NCI-H2107 treated with DMSO at 0.1 percent for 48 hours (cell line): Measurements from ENCODE around the gene RBM38.
"Not testable (repeated sequence)": the region's sequence is repeated elsewhere in the genome, so short reads cannot be mapped to it uniquely, and the experiment has no call there.

ENCODE experiments used
- DNase-seq: peaks from one replicate; lab custom pipeline; 2025; ENCODE audit not compliant: unreplicated experiment; lab: John Stamatoyannopoulos, UW

RBM38 gene

DNA sequence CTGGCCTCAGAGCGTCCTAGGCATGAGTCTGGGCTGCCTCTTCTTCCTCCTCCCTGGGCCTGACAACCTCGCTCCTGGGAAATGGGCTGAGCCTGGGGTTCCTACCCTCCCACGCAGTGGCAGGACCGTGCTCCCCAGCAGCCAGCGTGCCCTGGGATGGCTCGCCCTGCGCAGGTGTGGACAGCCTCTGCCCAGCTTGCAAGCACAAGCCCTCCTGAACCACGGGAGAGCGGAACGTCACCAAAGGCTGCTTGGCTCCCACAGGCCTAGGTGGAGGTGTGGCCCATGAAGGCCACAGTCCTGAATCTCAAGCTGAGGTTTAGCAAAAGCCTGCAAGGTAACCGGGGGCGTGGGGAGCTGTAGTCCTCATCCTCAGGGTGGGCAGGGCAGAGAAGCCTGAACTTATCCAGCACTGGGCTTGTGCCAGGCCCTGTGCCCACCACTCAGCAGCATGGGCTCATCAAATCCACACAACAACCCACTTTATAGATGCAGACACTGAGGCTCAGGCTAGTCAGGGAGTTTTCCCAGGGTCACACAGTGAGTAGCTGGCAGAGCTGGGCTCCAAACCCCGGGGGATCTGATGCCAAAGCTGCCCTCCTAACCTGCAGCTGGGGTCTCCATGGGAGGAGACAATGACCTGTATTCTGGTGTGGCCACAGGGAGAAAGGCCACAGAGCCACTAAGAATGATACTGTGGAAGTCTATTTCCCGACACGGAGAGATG is 25.3 kb downstream of the RBM38 start:
- no peak for DNase-seq

- no peak for DNase-seq
Measured at GRCh38 chr20:57417051-57417689, 26.0 kb downstream of the RBM38 start.

GRCh38 chr20:57417830-57418780 is 26.9 kb downstream of the RBM38 start:
- DNase-seq = no peak

GRCh38 chr20:57419479-57419878 is 28.3 kb downstream of the RBM38 start:
- DNase-seq = not testable (repeated sequence)

DNA sequence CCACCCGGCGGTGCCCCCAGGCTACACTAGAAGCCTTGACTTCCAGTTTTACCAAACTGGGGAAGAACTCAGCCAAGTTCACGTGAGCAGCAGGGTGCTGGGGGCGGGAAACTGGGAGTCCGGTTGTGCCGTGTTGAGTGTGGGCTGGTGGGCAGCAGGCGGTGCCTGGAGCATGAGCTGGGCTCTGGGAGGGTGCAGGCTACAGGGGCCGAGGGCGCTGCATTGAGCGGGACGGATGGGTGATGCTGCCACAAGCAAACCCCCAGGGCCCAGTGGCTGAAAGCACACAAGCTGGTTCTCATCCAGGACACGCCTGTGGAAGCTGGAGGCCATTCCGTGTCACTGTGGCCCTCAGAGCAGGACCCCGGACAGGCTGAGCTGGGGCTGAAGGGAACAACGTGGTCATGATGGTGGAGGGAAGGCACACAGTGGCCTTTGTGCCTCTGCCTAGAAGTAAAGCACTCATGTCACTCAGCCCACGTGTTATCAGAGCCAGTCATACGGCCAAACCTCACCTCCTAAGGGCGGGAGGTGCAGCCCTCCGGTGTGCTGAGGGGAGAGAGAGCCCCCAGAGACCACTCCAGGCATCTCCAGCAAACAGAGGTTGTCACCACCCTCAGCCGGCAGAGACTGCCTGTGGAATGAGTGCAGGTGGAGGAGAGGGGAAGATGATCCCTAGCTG is 29.5 kb downstream of the RBM38 start:
- DNase-seq = no peak

GRCh38 chr20:57421253-57422220 is 30.3 kb downstream of the RBM38 start:
- no peak for DNase-seq

- no peak for DNase-seq
Measured at GRCh38 chr20:57422254-57422653, 31.1 kb downstream of the RBM38 start.

DNA sequence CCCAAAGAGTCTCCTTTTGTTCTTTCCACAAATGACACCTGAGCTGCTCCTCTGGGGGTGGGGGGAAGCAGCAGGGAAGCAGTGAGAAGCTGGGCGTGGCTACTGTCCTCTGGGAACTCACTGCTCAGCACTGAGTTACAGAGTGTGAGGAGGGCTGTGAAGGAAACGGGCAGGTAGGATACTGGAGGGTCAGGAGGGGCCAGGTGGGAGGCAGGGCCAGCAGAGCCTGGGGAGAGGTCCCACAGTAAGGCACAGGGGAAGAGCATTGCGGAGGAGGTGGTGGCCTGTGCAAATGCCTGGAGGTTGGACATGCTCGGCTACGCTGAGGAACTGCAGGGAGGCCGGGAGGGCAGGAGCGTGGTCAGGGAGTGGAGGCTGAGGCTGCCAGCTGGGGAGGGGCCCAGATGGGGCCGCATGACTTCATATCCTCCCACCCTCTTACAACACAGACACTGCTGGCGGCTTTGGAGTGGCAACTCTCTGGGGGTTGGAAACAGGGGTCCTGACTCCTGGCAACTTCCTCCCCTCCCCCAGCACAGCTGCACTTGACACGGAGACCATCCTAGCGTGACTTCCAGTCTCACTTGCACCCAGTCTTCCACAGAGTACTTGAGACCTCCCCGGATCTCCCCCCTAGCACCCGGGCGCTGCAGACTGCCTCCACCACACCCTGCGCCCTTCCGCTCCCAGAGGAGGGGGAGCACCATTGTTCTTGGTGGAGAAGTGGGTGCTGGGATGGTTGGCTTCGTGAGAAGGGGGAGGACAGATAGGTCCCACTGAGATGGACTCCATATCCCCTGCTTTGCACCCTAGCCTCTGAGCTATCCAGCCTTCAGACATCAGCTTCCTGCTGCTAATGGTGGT is 34.2 kb downstream of the RBM38 start:
- DNase-seq = peak; percentile 92

DNA sequence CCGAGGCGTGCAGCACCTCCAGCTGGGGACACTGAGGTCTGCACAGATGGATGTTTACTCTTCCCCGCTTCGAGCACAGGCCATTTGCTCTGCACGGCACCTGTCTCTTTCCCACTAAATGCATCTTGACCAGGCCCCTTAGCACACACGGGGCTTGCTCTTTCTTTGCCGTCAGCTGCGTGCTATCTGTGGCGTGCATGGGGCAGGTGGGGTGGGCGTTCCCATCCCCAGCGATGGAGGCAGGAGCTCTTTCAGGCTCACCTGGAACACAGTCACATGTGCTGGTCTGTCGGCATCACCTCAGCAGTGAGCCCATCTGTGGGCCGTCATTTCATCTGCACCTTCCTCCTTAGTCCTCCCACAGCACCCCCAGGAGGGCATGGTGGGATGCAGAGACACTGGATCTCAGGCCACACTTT is 35.1 kb downstream of the RBM38 start:
- peak; percentile 89 for DNase-seq

DNA sequence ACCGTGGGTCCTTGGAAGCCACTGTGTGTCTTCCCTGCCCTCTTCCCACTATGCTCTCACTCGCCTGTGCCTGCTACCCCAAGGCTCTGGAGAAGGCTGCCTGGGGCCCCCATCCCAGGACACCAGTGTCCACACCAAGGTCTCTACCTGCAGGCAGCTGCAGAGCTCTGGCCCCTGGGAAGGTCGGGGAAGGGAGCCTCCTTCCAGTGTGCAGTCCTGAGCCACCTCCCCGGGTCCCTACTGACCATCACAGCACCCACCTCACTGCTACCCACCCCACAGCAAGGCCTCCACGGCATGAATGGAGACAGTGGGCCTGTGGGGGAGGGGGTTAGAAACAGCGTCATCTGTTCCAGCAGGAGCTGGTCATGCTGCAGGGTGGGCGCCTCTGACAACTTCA is 35.6 kb downstream of the RBM38 start:
- DNase-seq = no peak

DNA sequence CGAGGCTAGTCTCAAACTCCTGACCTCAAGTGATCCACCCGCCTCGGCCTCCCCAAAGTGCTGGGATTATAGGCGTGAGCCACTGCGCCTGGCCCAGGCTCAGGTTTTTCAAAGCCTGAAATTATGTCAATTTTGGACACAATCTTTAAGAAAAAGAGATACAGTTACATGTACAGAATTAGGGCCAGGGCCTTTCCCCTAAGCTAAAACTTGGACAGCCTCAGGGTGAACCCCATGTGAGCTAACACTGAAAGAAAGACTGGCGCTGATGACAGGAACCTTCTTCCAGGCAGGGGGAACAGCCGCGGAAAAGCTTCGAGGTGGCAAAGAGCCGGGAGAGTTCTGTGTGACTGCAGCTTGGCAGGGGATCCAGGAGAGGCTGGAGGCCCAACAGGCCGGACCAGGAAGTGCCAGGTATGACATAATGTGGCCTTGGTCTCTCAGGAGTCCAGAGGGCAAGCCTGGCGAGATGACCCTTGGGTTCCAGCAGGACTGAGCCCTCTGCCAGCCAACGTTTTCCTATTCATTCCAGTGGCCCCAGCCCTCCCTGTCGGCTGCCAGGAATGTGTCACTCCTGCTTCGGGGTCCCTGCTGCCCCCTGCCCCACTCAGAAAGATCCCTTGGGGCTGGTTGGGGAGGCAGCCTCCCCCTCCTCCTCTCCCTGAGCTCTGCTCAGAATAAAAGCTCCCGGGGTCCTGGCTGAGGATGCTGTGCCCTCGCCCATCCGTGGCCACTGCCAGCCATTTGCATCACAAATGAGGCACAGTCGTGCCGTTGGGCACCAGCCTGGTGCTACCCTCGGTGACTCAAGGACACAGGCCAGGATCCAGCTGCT is 37.3 kb downstream of the RBM38 start:
- DNase-seq = no peak

GRCh38 chr20:57429159-57429496 is 37.9 kb downstream of the RBM38 start:
- no peak for DNase-seq

GRCh38 chr20:57429580-57430200 is 38.5 kb downstream of the RBM38 start:
- DNase-seq = no peak

GRCh38 chr20:57430201-57430596 is 39.0 kb downstream of the RBM38 start:
- not testable (repeated sequence) for DNase-seq

DNA sequence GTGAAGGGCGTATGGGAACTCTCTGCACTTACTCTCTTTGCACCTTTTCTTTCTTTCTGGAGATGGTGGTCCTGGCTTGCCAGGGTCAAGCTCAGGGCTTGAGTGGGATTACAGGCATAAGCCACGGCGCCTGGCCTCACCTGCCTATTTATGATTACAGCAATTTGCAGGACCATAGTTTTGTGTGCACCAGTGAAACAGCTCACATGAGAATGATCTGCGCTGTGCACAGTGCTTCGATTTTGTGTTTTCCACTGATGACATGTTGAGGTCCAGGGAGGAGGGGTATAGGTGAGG is 40.3 kb downstream of the RBM38 start:
- DNase-seq = no peak

DNA sequence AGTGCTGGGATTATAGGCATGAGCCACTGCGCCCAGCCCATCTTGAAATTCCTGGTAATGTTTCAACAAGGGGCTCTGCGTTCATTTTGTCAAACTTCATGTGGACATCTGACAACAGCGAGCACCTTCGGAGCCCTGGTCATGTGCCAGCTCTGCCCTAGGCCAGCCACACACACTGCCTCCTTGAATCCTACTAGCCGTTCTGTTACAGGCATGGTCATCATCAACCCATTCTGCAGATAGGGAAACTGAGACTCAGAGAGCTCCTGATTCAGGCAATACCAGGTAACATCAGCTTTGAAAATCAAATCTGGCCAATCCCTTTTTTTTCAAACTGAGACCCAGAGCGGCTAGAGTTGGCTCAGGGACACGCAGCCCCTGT is 41.3 kb downstream of the RBM38 start:
- no peak for DNase-seq

DNA sequence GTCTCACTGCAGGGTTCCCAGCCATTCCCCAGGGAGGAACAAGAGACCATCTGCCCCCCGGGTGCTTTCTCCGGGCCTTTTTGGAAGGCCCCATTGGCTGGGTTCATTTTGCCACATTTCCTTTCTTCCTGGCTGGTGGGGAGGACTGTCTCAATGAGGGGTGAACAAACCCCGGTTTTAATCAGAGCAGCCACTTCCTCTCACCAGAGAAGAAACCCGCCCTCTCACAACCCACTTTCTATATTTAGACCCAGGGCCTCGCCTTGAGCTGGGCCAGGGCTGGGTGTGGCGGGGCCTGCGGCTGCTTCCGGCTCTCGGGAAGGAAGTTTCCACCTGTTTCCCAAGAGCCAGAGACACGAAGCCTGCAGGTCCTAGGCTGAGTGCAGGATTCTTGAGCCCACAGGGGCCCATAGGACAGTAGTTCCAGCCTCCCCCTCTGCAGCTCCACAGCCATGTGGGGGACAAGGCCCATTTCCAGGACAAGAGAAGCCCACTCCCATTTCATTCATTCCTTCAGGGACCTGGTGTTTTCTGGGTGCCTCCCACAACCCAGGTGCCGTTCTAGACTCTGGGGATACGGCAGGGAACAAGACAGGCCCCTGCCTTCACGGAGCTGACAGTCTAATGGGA is 41.8 kb downstream of the RBM38 start:
- DNase-seq = no peak
